Measurements from ENCODE around the gene BCDIN3D. TPM values are rescaled to one million over a fixed set of nuclear protein-coding genes. Genes with fewer than 3 reads are reported as not detected.

The BCDIN3D gene
- total RNA-seq, 4 donors from 2014 or later: 1.9 to 3.4 (median 2.7) TPM

GRCh38 chr12:49882248-49882850 lies 39.4 kb upstream of the BCDIN3D start:
- no peak for TF ChIP-seq CTCF (IDR thresholded peaks at IDR 0.05; ENCODE audit: low read depth)

GRCh38 chr12:49881415-49882247 lies 38.7 kb upstream of the BCDIN3D start:
- TF ChIP-seq CTCF (IDR thresholded peaks at IDR 0.05; ENCODE audit: low read depth): no peak

GRCh38 chr12:49880756-49881414 lies 38.0 kb upstream of the BCDIN3D start:
- TF ChIP-seq CTCF (IDR thresholded peaks at IDR 0.05; ENCODE audit: low read depth): no peak

- no peak for TF ChIP-seq CTCF (IDR thresholded peaks at IDR 0.05; ENCODE audit: low read depth)
Measured at GRCh38 chr12:49878021-49878420, 35.1 kb upstream of the BCDIN3D start.

GRCh38 chr12:49877066-49877465 lies 34.2 kb upstream of the BCDIN3D start:
- no peak for TF ChIP-seq CTCF (IDR thresholded peaks at IDR 0.05; ENCODE audit: low read depth)

GRCh38 chr12:49876070-49876469 lies 33.2 kb upstream of the BCDIN3D start:
- TF ChIP-seq CTCF (IDR thresholded peaks at IDR 0.05; ENCODE audit: low read depth): no peak

- no peak for TF ChIP-seq CTCF (IDR thresholded peaks at IDR 0.05; ENCODE audit: low read depth)
Measured at GRCh38 chr12:49875115-49875720, 32.3 kb upstream of the BCDIN3D start.
